ENCODE data around the gene CKB.
A peak's percentile ranks its signal among the peaks of the same experiment; 100 is the strongest.

Gene CKB

DNA sequence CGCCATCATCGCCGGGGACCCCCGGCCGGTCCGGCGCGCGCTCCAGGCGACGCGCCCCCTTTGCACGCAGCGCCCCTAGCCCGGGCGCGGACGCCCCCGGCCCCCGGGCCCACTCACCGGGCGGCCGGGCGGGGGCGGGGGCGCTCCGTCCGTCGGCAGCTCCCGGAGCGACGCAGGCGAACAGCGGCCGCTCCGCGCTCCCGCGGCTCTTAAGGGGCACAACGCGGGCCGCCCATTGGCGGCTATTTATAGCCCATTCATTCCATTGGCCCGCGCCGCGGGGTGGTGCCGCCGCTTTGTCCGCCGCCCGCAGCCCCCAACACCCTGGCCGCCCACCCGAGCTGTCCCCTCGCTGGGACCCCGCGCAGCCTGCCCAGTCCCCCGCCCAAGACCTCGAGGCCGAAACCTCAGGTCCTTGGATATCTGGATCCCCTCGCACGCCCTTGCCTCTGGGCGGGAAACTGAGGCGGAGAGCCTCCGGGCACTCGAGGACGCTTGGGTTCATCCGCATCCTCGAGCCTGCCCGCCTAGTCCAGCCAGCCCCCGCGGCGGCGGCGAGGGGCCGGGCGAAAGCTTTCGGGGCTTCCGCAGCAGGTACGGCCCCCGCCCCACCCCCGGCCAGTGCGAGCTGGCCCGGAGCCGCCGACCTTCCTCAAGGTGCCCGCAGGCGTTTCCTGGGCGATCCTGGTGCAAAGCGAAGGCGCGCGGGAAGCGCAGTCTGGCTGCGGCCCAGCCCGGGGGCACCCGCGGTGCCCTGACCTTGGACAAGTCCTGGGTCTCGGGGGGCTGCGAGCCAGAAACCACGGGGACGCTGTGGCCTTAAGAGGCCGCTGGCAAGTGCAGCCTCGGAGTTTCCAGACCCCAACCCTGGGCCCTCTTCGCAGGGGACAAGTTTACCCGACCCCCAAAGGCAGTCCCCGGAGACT lies at the start of gene CKB:
CKB (minus strand) TSS at position 182 of the 926 bp plus-strand sequence. CDS start 337 bp downstream, outside the sequence.
- TF ChIP-seq, protein P1, sequence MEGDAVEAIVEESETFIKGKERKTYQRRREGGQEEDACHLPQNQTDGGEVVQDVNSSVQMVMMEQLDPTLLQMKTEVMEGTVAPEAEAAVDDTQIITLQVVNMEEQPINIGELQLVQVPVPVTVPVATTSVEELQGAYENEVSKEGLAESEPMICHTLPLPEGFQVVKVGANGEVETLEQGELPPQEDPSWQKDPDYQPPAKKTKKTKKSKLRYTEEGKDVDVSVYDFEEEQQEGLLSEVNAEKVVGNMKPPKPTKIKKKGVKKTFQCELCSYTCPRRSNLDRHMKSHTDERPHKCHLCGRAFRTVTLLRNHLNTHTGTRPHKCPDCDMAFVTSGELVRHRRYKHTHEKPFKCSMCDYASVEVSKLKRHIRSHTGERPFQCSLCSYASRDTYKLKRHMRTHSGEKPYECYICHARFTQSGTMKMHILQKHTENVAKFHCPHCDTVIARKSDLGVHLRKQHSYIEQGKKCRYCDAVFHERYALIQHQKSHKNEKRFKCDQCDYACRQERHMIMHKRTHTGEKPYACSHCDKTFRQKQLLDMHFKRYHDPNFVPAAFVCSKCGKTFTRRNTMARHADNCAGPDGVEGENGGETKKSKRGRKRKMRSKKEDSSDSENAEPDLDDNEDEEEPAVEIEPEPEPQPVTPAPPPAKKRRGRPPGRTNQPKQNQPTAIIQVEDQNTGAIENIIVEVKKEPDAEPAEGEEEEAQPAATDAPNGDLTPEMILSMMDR (IDR thresholded peaks at IDR 0.05; ENCODE audit: borderline replicate concordance, insufficient read depth, low read depth, low read length): no peak
- H3K4me3 ChIP-seq (ENCODE audit: low read depth, low read length): peak within 1 kb of the TSS; percentile 41

DNA sequence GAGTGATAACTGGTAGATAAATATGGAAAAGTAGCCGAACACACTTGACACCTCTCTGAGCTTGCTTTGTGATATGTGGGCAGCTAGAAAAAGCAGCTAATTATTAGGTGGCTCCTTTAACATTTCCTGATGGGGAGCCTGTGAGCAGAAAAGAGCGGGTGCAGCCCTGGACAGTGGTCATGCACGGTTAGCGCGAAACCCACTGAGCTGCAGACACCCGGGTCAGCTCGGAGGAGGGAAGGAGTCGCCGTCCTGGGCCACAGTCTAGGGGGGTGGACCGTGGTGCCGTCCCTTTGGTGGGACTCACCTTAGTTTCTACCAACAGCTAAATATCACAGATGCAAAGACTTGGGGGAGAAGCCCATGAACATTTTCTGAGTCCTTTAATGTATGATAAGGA lies 46.8 kb upstream of the CKB start:
- TF ChIP-seq, protein P1 (IDR thresholded peaks at IDR 0.05; ENCODE audit: borderline replicate concordance, insufficient read depth, low read depth, low read length): no peak

DNA sequence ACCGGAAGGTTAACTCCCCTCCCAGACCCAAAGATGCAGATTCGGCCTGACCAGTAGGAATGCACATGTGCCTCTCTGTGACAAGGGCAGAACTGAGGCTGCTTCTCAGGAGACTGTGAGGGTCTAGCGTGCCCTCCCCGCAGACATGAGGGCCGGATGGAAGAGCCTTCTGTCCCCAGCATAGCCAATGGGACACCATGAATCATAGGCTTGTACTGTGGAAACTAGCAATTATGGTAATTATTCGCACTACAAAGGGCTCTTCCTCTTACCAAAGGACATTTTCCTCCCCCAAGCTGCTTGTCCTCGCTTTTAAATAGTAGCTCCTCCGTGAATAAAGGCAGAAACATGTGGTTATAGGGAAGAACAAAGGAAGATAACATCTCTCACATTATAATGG lies 46.3 kb upstream of the CKB start:
- no peak overlapping the region for H3K4me3 ChIP-seq (ENCODE audit: low read depth, low read length)
- TF ChIP-seq, protein P1 (IDR thresholded peaks at IDR 0.05; ENCODE audit: borderline replicate concordance, insufficient read depth, low read depth, low read length): no peak

More for the DNA sequence above, 46.8 kb upstream of the CKB start:
- H3K4me3 ChIP-seq (ENCODE audit: low read depth, low read length): no peak overlapping the region

DNA sequence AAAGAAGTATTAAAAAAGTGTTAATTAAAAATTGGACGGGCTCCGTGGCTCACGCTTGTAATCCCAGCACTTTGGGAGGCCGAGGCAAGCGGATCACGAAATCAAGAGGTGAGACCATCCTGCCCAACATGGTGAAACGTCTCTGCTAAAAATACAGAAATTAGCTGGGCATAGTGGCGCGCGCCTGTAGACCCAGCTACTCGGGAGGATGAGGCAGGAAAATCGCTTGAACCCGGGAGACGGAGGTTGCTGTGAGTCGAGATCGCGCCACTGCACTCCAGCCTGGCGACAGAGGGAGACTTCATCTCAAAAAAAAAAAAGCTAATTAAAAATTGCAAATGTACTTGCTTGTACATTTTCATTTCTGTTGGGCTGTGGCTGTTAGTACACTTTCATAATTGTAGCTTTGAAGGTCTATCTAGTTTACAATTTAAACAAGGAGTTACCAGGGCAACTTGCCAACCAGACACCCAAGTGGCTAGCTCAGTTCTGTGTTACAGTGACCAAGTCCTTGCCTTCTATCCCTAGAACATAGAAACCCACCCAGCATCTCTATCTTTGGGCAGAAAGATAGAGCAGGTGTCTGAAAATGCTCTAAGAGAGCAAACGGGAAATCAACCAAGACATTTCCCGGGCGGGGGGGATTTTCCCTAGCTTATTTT lies 41.3 kb upstream of the CKB start:
- H3K4me3 ChIP-seq (ENCODE audit: low read depth, low read length): peak overlapping the region; percentile 98
- TF ChIP-seq, protein P1 (IDR thresholded peaks at IDR 0.05; ENCODE audit: borderline replicate concordance, insufficient read depth, low read depth, low read length): no peak

DNA sequence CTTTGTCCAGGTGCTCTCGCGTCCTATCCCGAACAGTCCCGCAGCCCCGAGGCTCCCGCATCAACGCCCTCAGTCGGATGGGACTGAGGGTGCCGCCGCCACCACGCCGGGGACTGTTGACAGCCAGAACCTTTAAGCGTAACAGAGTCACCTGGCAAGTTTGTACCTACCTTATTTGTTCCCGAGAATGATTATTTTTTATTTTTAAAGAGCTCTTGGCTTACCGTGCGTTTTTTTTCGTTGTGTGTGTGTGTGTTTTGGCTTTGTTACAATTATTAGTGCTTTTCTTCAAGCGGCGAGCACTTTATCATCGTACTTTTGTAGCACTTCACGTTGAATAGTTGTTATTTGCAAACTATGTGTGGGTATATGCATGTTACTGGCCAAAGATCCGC lies 40.6 kb upstream of the CKB start:
- peak overlapping the region; percentile 98 for H3K4me3 ChIP-seq (ENCODE audit: low read depth, low read length)
- TF ChIP-seq, protein P1 (IDR thresholded peaks at IDR 0.05; ENCODE audit: borderline replicate concordance, insufficient read depth, low read depth, low read length): no peak

DNA sequence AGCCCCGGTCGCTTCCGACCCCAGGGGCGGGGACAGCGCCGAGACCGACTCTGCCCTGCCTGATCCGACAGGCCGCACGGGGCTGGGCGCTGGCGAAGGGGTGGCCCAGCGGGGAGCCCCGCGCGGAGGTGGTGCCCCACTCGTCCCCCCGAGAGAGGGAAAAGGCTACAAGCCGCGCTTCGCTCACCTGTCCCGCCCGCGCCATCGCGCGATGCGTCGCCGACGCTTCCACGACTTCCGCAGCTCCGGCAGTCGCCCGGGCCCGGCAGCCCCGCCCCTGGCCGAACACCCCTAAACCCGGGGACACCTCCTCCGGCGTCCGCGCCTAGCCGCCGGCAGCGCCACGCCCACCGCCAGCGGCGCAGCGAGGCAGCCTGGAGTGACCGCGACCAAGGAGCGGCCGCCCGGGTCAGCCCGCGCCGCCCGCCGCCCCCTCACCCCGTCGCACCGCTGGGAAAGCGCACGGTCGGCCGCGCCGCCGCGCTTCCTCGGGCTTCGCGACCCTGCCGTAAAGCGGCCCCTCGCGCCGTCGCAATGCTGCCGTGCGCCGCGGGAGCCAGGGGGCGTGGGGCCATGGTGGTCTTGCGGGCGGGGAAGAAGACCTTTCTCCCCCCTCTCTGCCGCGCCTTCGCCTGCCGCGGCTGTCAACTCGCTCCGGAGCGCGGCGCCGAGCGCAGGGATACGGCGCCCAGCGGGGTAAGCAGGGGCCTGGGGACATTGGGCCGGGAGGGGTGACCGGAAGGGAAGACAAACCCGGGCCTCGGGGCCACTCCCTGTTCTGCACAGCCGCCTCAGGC lies 40.0 kb upstream of the CKB start, which contains the start of the genes BAG5 and COA8:
BAG5 (minus strand) TSS at position 229 of the 797 bp plus-strand sequence. CDS start 1,493 bp downstream, outside the sequence.
COA8 (plus strand) TSS at position 532 of the 797 bp plus-strand sequence; CDS start at position 574, 42 bp downstream.
- H3K4me3 ChIP-seq (ENCODE audit: low read depth, low read length): peak within 1 kb of the TSS; percentile 98

More for the DNA sequence above, 40.0 kb upstream of the CKB start, which contains the start of the genes BAG5 and COA8:
- TF ChIP-seq, protein P1 (IDR thresholded peaks at IDR 0.05; ENCODE audit: borderline replicate concordance, insufficient read depth, low read depth, low read length): no peak

Measured in GM12875 (cell line).